Stimulated activated CD4-positive, alpha-beta T cell treated with anti-CD3 and anti-CD28 coated beads, Interleukin-4, amount 100 ng/mL, for 1 hour (primary cell): ENCODE results near the gene COLEC12.
"Not testable (repeated sequence)": the region's sequence is repeated elsewhere in the genome, so short reads cannot be mapped to it uniquely, and the experiment has no call there.

ENCODE experiments used
- DNase-seq: peaks from one replicate; pipeline ENCODE4 v3.0.0-alpha.2; 2020

The COLEC12 gene

GRCh38 chr18:406677-407076 lies 93.8 kb downstream of the COLEC12 start:
- DNase-seq = no peak

GRCh38 chr18:405006-405405 lies 95.5 kb downstream of the COLEC12 start:
- not testable (repeated sequence) for DNase-seq

- DNase-seq = no peak
These were observed 96.4 kb downstream of the COLEC12 start for GRCh38 chr18:404061-404636.

GRCh38 chr18:402129-402528 lies 98.4 kb downstream of the COLEC12 start:
- DNase-seq = no peak

- no peak for DNase-seq
These were observed 100.0 kb downstream of the COLEC12 start for GRCh38 chr18:400456-400855.

GRCh38 chr18:399631-400135 lies 100.8 kb downstream of the COLEC12 start:
- no peak for DNase-seq

- no peak for DNase-seq
These were observed 101.4 kb downstream of the COLEC12 start for GRCh38 chr18:398935-399630.

- DNase-seq = no peak
These were observed 103.9 kb downstream of the COLEC12 start for GRCh38 chr18:396556-396955.

GRCh38 chr18:396251-396555 lies 104.3 kb downstream of the COLEC12 start:
- no peak for DNase-seq

GRCh38 chr18:395456-396250 lies 104.8 kb downstream of the COLEC12 start:
- no peak for DNase-seq

- no peak for DNase-seq
These were observed 105.5 kb downstream of the COLEC12 start for GRCh38 chr18:394987-395362.

GRCh38 chr18:394262-394986 lies 106.1 kb downstream of the COLEC12 start:
- no peak for DNase-seq

- no peak for DNase-seq
These were observed 106.9 kb downstream of the COLEC12 start for GRCh38 chr18:393574-393957.

GRCh38 chr18:392928-393573 lies 107.5 kb downstream of the COLEC12 start:
- DNase-seq = no peak

- no peak for DNase-seq
These were observed 109.6 kb downstream of the COLEC12 start for GRCh38 chr18:390741-391478.

- DNase-seq = no peak
These were observed 110.7 kb downstream of the COLEC12 start for GRCh38 chr18:389658-390357.

- DNase-seq = no peak
These were observed 112.3 kb downstream of the COLEC12 start for GRCh38 chr18:388200-388599.

GRCh38 chr18:386994-387393 lies 113.5 kb downstream of the COLEC12 start:
- no peak for DNase-seq

GRCh38 chr18:384897-385296 lies 115.6 kb downstream of the COLEC12 start:
- no peak for DNase-seq

- DNase-seq = no peak
These were observed 117.4 kb downstream of the COLEC12 start for GRCh38 chr18:383135-383534.

- no peak for DNase-seq
These were observed 118.0 kb downstream of the COLEC12 start for GRCh38 chr18:382423-382984.
